GM19438 (cell line): Measurements from ENCODE around the gene SMTN.

ENCODE experiments used
- ATAC-seq: cut with Tn5 transposase; IDR thresholded peaks from one replicate; pipeline ENCODE4 v1.9.1; 2021; ENCODE audit warnings: low read depth; ENCODE audit not compliant: unreplicated experiment

SMTN gene

DNA sequence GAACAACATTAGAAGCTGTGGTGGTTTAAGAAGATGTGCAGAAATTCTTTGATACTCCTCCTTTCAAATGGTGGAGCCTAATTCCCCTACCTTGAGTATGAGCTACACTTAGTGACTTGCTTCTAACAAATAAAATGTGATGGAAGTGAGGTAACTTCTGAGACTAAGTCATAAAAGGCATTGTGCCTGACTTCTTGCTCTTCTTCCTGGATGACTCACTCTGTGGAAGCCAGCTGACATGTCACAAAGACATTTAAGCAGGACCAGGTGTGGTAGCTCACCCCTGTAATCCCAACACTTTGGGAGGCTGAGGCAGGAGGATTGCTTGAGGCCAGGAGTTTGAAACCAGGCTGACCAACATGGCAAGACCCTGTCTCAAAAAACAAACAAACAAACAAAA, 63.1 kb downstream of the SMTN start:
- ATAC-seq: no peak

DNA sequence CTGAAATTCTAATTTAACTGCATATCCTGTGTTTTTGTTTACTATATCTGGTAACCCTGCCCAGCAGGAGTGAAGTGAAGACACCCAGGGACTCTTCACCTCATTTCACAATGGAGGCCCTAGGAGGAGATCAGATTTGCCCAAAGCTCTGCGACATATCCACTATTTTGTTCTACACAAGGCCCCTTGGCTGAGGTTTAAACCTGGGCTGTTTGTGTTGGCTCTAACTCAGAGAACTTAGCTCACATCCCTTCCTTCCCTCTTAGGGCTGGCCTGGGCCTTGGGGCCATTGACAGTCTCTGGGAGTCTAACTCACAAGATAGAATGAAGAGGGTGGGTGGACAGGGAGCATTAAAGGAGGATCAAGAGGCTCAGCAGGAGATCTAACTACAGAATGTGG, 67.4 kb downstream of the SMTN start:
- no peak for ATAC-seq

DNA sequence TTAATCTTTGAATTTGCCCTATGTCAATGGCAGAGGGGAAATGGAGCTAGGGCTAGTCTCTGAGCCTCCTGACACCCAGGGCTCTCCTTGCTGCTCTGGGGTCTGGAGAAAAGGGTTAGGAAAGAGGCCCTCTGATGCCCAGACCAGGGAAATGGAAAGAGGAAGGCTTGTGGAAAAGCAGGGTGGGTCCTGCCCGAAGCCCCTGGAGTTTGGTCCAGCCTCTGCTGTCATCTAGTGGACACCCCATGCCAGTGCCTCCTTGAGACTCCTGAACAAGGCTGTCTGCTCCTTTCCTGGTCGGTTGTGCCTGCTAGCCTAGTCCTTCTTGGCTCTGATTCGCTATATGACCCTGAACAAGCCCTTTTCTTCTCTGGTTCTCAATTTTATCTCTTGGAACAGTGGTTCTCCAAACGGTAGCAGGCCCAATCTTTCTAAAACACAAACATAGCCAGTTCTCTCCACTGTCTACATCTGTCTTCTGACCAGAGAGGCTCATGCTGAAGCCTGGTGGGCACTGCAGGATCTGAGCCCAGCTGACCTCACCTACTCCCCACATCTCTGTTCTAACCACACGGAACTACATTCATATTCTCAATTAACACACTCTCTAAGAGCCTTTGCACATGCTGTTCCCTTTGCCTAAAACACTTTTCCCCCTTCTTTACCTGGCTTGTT, 68.0 kb downstream of the SMTN start:
- no peak for ATAC-seq

DNA sequence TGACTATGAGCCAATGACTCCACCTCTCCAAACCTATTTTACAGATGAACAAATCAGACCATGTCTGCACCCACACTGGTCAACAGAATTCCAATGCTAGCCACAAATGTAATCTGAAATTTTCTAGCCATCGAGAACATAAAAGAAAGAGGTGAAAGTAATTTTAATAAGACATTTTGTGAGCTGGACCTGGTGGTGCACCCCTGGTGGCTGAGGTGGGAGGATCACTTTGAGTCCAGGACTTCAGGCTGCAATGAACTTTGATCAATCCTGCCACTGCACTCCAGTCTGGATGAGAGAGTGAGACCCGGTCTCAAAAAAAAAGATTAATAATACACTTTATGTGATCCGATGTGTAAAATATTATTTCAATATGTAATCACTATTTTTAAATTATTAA, 69.5 kb downstream of the SMTN start:
- ATAC-seq: no peak

DNA sequence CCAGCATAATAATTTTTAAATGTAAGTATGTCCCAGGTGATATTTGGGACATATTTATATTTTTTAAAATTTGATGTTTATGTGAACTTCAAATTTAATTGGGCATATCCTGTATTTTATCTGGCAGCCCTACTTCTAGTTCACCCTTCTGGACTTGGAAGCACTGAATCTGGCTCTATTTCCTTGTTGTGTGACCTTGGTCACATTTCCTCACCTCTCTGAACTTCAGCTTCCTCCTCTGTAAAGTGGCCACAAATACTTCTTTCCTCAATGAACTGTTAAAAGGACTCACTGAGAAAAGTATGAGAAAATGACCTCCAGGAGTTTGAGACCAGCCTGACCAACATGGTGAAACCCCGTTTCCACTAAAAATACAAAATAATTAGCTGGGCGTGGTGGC, 70.8 kb downstream of the SMTN start:
- ATAC-seq: no peak

DNA sequence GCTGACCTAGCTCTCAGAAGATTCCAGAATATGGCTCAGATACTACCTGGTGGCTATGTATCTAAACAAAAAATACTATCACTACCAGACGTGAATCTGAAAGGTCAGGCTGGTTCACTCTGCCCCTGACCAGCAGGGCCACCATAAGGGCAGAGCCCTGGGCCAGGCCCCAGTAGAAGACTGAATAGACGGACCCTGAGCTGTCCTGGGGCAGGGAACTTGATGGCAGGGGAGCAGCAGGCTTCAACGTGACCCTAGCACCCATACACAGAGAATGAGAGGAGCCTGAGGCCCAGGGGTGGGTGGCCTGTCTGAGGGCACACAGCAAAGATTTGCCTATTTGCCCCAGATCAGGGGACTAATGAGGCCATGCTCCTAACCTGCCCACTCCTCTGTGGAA, 72.2 kb downstream of the SMTN start:
- no peak for ATAC-seq
